SK-N-MC (cell line): ENCODE results near the gene GPR148.

Source experiments
- EZH2 ChIP-seq: fragments of 200-600 bp; sonication (generic); IDR thresholded peaks from one replicate; pipeline ENCODE4 v1.6.1; 2017; ENCODE audit warnings: antibody characterized with exemption
- FOXP2 ChIP-seq: optimal IDR thresholded peaks from 2 replicates; pipeline ENCODE3; 2011; ENCODE audit warnings: mild to moderate bottlenecking, moderate library complexity; ENCODE audit not compliant: insufficient read depth; ENCODE audit errors: extremely low read length, control extremely low read depth
- POLR2AphosphoS5 ChIP-seq: IDR thresholded peaks from 2 replicates; pipeline ENCODE4 v1.6.1; 2012; ENCODE audit warnings: mild to moderate bottlenecking, low read depth, low read length, borderline replicate concordance

GRCh38 chr2:130767408-130767775, 38.5 kb downstream of the GPR148 start:
- TF ChIP-seq POLR2AphosphoS5 (no peak), EZH2 (no peak), FOXP2 (no peak)
